ENCODE data around the gene SLAMF6.
"Not testable (repeated sequence)": the region's sequence is repeated elsewhere in the genome, so short reads cannot be mapped to it uniquely, and the experiment has no call there.

SLAMF6 gene

DNA sequence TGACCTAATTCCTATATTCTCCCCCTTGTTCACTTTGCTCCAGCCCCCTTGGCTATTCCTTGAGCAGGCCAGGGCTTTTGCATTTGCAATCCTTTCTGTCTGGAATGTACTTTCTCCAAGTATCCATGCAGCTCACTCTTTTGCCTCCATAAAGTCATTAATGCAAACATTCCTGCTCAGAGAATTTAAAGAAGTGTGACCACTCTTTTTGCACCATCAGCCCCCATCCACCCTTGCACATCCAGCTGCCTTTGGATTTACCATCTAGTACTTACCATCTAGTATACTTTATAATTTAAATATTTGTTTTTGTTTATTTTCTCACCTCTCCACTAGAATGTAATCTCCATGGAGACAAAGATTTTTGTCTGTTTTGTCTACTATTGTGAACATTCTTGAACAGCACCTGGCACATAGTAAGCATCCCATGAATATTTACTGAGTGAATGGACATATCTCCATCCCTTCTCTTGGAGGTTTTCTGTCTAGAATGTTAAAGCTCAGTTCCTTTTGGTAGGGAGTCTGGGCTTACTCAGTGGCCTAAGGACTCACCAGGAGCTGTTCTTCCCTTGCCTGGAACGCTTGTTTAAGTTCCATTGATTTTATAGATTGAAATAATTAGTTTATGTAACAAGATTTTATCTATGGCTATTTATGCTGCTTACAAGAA is 22.6 kb downstream of the SLAMF6 start:
- DNase-seq, result no peak

DNA sequence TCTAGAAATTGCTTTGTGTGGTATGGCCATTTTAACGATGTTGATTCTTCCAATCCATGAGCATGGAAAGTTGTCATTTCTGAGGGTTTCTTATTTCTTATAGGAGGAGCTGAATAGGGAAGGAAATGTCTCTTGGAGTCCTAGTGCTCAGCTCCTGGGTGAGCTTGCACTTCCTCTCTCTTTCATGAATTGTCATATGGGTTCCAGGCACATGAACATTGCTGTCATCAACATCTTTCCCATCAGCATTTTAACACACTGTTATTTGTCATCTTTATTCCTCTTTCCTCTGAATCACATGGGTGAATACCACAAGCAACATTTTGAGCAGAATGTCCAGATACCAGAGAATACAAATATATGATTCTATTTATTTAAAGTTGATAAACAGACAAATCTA is 23.4 kb downstream of the SLAMF6 start:
- no peak for DNase-seq

- not testable (repeated sequence) for DNase-seq
Measured at GRCh38 chr1:160498301-160499065, 24.6 kb downstream of the SLAMF6 start.

DNA sequence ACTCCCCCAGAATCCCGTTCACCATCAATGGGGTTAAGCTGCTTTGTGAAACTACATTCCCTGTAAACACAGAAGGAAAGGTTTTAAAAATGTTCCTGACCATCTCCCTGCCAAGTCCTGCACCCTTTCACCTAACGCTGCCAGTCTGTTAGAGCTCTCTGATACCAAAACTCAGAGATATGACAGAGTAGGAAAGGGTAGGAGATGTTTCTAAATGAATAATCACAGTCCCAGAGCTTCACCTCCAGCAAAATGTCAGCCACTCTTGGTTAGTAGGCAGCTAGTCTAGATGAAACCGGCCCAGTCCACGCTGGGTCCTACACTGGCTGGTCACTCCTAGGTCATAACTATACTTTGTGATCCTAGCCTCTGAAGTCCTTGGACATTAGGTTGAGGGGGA is 26.7 kb downstream of the SLAMF6 start:
- no peak for DNase-seq

GRCh38 chr1:160494620-160495019 is 28.4 kb downstream of the SLAMF6 start:
- DNase-seq, result no peak

DNA sequence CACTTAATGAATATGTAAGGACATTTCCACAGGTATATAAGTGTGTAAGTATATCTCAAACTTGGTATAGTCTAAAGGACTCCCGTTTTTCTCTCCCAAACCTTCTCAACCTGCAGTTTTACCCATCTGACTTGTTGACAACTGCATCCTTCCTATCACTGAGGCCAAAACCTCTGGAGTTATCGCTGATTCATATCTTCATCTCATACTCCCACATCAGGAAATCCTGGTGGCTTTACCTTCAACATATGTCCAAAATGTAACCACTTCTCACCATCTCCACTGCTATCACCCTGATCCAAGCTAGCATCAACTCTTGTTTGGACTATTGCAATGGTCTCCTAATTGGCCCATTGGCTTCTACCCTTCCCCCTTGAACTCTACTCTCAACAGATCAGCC is 30.4 kb downstream of the SLAMF6 start:
- no peak for DNase-seq

DNA sequence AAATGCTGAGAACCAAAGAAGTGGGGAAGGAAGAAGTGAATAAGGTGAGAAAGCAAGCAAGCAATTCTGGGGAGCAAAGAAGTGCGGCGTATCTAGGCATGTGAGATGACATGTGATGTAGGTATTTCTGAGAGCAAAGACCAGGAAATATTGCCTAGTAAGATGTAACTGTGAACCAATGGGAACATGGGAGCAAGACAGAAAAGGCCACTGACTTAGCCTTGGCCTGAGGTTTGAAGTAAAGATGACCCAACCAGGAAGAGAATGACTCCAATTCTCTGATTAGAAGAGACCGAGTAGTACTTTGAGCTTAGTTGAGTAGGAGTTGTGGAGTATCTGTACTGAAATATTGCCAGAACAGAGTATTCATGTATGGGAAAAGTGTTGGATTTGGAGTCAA is 31.1 kb downstream of the SLAMF6 start:
- no peak for DNase-seq

GRCh38 chr1:160491017-160491416 is 32.0 kb downstream of the SLAMF6 start:
- DNase-seq, result no peak

DNA sequence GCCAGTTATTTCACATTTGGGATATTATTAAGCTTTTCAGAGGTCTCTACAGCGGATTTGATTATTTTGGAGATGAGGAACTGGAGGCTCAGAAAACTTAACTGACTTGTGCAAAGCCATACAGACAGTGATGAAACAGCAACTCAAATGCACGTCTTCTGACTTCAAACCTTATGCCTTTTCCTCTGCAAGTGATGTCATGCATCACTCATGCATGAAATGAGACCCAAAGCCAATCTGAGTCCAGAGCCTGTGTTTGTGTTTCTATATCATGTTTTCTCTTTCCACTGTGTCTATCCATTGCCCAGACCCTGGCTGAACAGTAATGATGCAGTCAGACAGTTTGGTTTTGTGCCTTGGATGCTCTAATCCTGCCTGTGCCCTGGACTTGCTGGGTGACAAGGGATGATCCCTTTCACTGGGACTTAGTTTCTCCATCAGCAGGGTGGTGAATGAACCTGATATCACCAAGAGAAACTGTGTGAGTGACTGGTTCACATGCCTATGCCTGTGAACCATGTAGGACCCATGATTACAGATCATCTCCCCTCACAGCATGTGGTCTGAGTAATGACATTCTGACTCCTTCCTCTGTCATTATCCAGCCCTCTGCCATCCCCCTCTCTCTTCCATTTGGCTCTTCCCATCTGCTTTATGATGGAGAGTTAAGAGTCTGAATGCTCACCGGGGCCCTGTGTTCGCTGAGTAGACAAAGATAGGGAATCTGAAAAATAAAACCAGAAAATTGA is 33.4 kb downstream of the SLAMF6 start:
- no peak for DNase-seq

- no peak for DNase-seq
Measured at GRCh38 chr1:160488347-160489058, 34.6 kb downstream of the SLAMF6 start.

- no peak for DNase-seq
Measured at GRCh38 chr1:160486453-160486852, 36.6 kb downstream of the SLAMF6 start.

DNA sequence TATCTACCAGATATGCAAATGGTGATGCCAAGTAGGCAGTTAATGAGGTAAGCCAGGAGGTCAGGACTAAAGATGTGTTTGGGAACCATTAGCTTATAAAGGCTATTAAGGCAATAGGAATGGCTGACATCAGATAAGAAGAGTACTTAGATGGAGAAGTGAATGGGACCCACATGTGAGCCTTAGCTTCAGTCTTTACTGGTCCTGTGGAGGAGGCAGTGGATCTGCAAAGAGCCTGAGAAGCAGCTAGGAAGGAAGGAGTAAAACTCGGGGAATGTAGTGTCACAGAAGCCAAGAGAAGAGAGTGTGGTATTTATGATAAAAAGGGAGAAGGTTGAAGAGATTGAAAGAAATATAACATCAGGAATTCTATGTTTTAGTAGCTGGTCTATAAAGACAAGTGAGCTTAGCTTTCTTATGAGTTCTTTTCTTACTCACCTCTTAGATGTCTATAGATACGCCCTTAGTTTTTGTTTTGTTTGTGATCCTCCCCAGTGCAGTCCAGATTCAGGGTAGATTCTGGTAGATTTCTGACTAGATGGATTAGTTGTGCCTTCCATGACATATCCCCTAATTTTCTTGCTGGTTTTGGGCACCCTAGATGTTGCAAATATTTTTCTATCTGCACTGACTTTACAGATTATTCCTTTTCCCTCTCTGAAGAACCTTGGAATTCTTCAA is 39.4 kb downstream of the SLAMF6 start:
- DNase-seq, result no peak

DNA sequence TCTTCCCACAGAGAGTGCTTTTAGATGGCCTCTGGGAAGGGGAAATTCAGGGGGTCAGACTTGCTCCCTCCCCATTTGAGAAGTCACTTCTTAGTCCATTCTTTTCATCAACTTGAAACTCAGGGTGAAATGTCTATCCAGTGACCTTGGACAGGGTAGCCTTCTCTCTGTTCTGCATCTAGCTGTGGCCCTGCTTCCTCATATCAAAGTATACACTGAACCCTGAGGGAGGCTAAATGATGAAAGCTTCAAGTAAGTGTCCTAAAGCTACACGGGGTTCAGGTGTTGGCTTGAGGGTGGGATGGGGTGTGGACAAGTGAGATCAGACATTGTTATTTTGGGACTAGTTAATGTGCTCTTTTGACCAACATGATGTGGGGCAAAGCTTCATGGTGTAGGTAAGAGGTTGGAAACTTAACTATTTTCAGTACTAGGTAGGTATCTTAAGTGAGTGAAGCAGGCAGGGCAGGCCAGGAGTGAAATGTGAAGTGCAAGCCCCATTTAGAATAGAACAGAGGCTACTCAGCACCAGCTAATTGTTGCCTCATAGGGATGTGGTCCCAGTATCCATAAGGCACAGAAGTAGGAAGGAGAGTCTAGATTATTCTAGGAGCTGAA is 41.0 kb downstream of the SLAMF6 start:
- DNase-seq, result no peak

GRCh38 chr1:160480781-160481180 is 42.3 kb downstream of the SLAMF6 start:
- DNase-seq, result not testable (repeated sequence)

DNA sequence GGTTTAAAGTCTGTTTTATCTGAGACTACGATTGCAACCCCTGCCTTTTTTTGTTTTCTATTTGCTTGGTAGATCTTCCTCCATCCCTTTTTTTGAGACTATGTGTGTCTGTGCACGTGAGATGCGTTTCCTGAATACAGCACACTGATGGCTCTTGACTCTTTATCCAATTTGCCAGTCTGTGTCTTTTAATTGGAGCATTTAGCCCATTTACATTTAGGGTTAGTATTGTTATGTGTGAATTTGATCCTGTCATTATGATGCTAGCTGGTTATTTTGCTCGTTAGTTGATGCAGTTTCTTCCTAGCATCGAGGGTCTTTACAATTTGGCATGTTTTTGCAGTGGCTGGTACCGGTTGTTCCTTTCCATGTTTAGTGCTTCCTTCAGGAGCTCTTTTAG is 44.0 kb downstream of the SLAMF6 start:
- not testable (repeated sequence) for DNase-seq

GRCh38 chr1:160474392-160475242 is 48.4 kb downstream of the SLAMF6 start:
- DNase-seq, result no peak

DNA sequence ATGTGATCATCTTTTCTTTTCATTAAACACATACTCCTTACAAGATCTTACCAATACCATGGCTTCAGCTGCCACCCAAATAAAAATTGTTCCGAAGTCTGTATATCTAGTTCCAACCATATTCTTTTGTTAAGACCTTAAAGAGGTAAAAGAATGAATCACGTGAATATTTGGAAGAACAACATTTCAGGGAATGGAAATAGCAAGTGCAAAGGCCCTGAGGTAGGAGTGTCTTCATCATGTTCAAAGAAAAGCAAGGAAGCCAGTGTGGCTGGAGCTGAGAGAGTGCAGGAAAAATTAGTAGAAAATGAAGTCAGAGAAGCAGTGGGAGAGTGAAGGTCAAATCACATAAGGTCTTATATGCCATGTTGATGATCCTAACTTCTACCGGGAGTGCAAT is 50.9 kb downstream of the SLAMF6 start:
- DNase-seq, result no peak

- DNase-seq, result no peak
Measured at GRCh38 chr1:160471253-160471652, 51.8 kb downstream of the SLAMF6 start.

DNA sequence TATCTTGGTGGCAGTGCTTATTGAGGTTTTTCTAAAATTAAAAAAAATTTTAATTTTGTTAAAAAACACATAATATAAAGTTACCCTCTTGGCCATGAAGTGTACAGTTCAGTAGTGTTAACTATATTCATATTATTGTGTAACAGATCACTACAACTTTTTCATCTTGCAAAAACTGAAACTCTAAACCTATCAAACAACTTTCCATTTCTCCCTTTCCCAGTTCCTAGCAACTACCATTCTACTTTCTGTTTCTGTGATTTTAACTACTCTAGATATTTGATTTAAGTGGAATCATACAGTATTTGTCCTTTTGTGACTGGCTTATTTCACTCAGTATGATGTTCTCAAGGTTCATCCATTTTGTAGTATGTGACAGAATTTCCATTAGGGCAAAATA is 55.5 kb downstream of the SLAMF6 start:
- no peak for DNase-seq

DNA sequence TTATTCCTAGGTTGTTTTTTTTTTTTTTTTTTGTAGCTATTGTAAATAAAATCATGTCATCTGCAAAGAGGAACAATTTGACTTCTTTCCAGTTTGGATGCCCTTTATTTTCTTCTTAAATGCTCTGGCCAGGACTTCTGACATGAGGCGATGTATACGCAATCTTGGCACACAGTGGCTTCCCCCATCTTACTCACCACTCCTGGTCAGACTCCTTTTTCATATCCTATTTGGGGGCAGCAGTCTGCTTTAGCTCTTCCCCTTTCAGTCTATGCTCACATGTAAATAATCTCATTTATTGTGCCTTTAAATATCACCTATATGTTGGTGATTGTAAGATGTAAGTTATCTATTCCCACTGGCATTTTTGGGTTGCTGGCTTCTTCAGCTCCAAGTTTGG is 56.1 kb downstream of the SLAMF6 start:
- no peak for DNase-seq

- DNase-seq, result no peak
Measured at GRCh38 chr1:160465123-160465522, 57.9 kb downstream of the SLAMF6 start.
